ENCODE results near the gene WNT9B.

WNT9B gene

GRCh38 chr17:46869975-46870803 is 18.8 kb downstream of the WNT9B start:
- H3K27me3 ChIP-seq (ENCODE audit: insufficient read depth, low read depth) = no peaks in the 10 kb centered on the region
- TF ChIP-seq, protein P1, sequence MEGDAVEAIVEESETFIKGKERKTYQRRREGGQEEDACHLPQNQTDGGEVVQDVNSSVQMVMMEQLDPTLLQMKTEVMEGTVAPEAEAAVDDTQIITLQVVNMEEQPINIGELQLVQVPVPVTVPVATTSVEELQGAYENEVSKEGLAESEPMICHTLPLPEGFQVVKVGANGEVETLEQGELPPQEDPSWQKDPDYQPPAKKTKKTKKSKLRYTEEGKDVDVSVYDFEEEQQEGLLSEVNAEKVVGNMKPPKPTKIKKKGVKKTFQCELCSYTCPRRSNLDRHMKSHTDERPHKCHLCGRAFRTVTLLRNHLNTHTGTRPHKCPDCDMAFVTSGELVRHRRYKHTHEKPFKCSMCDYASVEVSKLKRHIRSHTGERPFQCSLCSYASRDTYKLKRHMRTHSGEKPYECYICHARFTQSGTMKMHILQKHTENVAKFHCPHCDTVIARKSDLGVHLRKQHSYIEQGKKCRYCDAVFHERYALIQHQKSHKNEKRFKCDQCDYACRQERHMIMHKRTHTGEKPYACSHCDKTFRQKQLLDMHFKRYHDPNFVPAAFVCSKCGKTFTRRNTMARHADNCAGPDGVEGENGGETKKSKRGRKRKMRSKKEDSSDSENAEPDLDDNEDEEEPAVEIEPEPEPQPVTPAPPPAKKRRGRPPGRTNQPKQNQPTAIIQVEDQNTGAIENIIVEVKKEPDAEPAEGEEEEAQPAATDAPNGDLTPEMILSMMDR (conservative IDR thresholded peaks at IDR 0.05; ENCODE audit: low read depth, low read length) = no peak
- no peak overlapping the region for H2AFZ ChIP-seq (ENCODE audit: low read depth)
- no peak overlapping the region for H3K9ac ChIP-seq
- no peak overlapping the region for H3K27ac ChIP-seq
- no peak overlapping the region for H3K4me3 ChIP-seq (IDR thresholded peaks at IDR 0.05; ENCODE audit: insufficient read depth, low read depth, low read length)
- H3K79me2 ChIP-seq (ENCODE audit: insufficient read depth, low read depth) = no peaks in the 10 kb centered on the region
- H4K20me1 ChIP-seq (ENCODE audit: insufficient read depth) = no peaks in the 10 kb centered on the region
- H3K36me3 ChIP-seq (ENCODE audit: insufficient read depth) = no peaks in the 10 kb centered on the region
- H3K4me2 ChIP-seq = no peak overlapping the region
- H3K4me1 ChIP-seq (ENCODE audit: low read depth, poor library complexity, severe bottlenecking) = peaks cover 10% of the 10 kb centered on the region

DNA sequence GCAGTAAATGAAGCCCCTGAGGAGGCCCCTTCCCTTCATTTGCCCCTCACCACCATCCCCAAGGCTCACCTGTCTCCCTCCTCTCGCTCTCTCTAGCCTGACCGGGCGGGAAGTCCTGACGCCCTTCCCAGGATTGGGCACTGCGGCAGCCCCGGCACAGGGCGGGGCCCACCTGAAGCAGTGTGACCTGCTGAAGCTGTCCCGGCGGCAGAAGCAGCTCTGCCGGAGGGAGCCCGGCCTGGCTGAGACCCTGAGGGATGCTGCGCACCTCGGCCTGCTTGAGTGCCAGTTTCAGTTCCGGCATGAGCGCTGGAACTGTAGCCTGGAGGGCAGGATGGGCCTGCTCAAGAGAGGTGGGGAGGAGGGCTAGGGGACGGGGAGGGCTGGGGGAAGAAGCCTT is 21.0 kb downstream of the WNT9B start:
- H3K36me3 ChIP-seq (ENCODE audit: insufficient read depth) = no peaks in the 10 kb centered on the region
- H4K20me1 ChIP-seq (ENCODE audit: insufficient read depth) = no peaks in the 10 kb centered on the region
- H3K4me1 ChIP-seq (ENCODE audit: low read depth, poor library complexity, severe bottlenecking) = peaks cover 10% of the 10 kb centered on the region
- no peak overlapping the region for H3K27ac ChIP-seq
- H3K9ac ChIP-seq = no peak overlapping the region
- H3K4me3 ChIP-seq (IDR thresholded peaks at IDR 0.05; ENCODE audit: insufficient read depth, low read depth, low read length) = no peak overlapping the region
- no peaks in the 10 kb centered on the region for H3K27me3 ChIP-seq (ENCODE audit: insufficient read depth, low read depth)
- no peaks in the 10 kb centered on the region for H3K79me2 ChIP-seq (ENCODE audit: insufficient read depth, low read depth)
- H2AFZ ChIP-seq (ENCODE audit: low read depth) = no peak overlapping the region
- TF ChIP-seq, protein P1 (conservative IDR thresholded peaks at IDR 0.05; ENCODE audit: low read depth, low read length) = no peak
- H3K4me2 ChIP-seq = no peak overlapping the region

- no peak overlapping the region for H2AFZ ChIP-seq (ENCODE audit: low read depth)
- peaks cover 10% of the 10 kb centered on the region for H3K4me1 ChIP-seq (ENCODE audit: low read depth, poor library complexity, severe bottlenecking)
- H3K9ac ChIP-seq = no peak overlapping the region
- no peak overlapping the region for H3K4me2 ChIP-seq
- H4K20me1 ChIP-seq (ENCODE audit: insufficient read depth) = no peaks in the 10 kb centered on the region
- TF ChIP-seq, protein P1 (conservative IDR thresholded peaks at IDR 0.05; ENCODE audit: low read depth, low read length) = no peak
- no peaks in the 10 kb centered on the region for H3K36me3 ChIP-seq (ENCODE audit: insufficient read depth)
- no peaks in the 10 kb centered on the region for H3K27me3 ChIP-seq (ENCODE audit: insufficient read depth, low read depth)
- no peak overlapping the region for H3K27ac ChIP-seq
- no peaks in the 10 kb centered on the region for H3K79me2 ChIP-seq (ENCODE audit: insufficient read depth, low read depth)
- H3K4me3 ChIP-seq (IDR thresholded peaks at IDR 0.05; ENCODE audit: insufficient read depth, low read depth, low read length) = no peak overlapping the region
Measured at GRCh38 chr17:46873941-46874645, 22.7 kb downstream of the WNT9B start.

GRCh38 chr17:46874906-46875305 is 23.5 kb downstream of the WNT9B start:
- Histone ChIP-seq H3K27ac (no peak overlapping the region), H2AFZ (ENCODE audit: low read depth) (no peak overlapping the region), H3K4me1 (ENCODE audit: low read depth, poor library complexity, severe bottlenecking) (peaks cover 10% of the 10 kb centered on the region), H3K27me3 (ENCODE audit: insufficient read depth, low read depth) (no peaks in the 10 kb centered on the region), H3K9ac (no peak overlapping the region), H3K79me2 (ENCODE audit: insufficient read depth, low read depth) (no peaks in the 10 kb centered on the region), H3K4me3 (IDR thresholded peaks at IDR 0.05; ENCODE audit: insufficient read depth, low read depth, low read length) (no peak overlapping the region), H3K4me2 (no peak overlapping the region), H4K20me1 (ENCODE audit: insufficient read depth) (no peaks in the 10 kb centered on the region), H3K36me3 (ENCODE audit: insufficient read depth) (no peaks in the 10 kb centered on the region)
- TF ChIP-seq, protein P1 (conservative IDR thresholded peaks at IDR 0.05; ENCODE audit: low read depth, low read length) = no peak
